Measurements from ENCODE around the gene ARHGEF6. TPM values are rescaled to one million over a fixed set of nuclear protein-coding genes. Genes with fewer than 3 reads are reported as not detected.

The ARHGEF6 gene
- total RNA-seq, 4 donors from 2014 or later: 4.2 to 13.9 (median 8.2) TPM

- no peak overlapping the region for H3K4me3 ChIP-seq
- H3K27me3 ChIP-seq: no peaks in the 10 kb centered on the region
- in situ Hi-C loops (cut with MboI; ENCODE audit: low pct_ligation_motif_present in 1 of 4, low pct_unique_long_range_greater_than_20kb in 1 of 4, low sequenced_read_pairs in 3 of 4) (no loop called here), intact Hi-C loops (cut with DNase I; ENCODE audit: low total_unique reads) (no loop called here)
- DNase-seq: no peak
- TF ChIP-seq POLR2A (IDR thresholded peaks at IDR 0.05): no peak
- H3K27ac ChIP-seq: no peak overlapping the region
- 85% methylated on average over 9 of the region's 9 CpGs; no CpG with 5 or more reads in 1 of the 2 donors for WGBS, 2 donors (ENCODE audit: low coverage in 1 of 2)
- H3K9me3 ChIP-seq: no peaks in the 10 kb centered on the region
- H3K36me3 ChIP-seq: no peaks in the 10 kb centered on the region
- no peaks in the 10 kb centered on the region for H3K4me1 ChIP-seq
These were observed 121.6 kb downstream of the ARHGEF6 start for GRCh38 chrX:136659174-136659573.

GRCh38 chrX:136658151-136658550, 122.6 kb downstream of the ARHGEF6 start:
- no peaks in the 10 kb centered on the region for H3K27me3 ChIP-seq
- 85% methylated on average over 5 of the region's 5 CpGs; no CpG with 5 or more reads in 1 of the 2 donors for WGBS, 2 donors (ENCODE audit: low coverage in 1 of 2)
- H3K27ac ChIP-seq: no peak overlapping the region
- no peaks in the 10 kb centered on the region for H3K9me3 ChIP-seq
- in situ Hi-C loops (cut with MboI; ENCODE audit: low pct_ligation_motif_present in 1 of 4, low pct_unique_long_range_greater_than_20kb in 1 of 4, low sequenced_read_pairs in 3 of 4): no loop called here
- intact Hi-C loops (cut with DNase I; ENCODE audit: low total_unique reads): no loop called here
- H3K4me3 ChIP-seq: no peak overlapping the region
- no peak for DNase-seq
- no peaks in the 10 kb centered on the region for H3K36me3 ChIP-seq
- TF ChIP-seq POLR2AphosphoS5 (IDR thresholded peaks at IDR 0.05) (no peak), CTCF (IDR thresholded peaks at IDR 0.05) (no peak), POLR2A (IDR thresholded peaks at IDR 0.05) (no peak), EP300 (IDR thresholded peaks at IDR 0.05; ENCODE audit: low read depth) (no peak)
- H3K4me1 ChIP-seq: no peaks in the 10 kb centered on the region

GRCh38 chrX:136656361-136656964, 124.3 kb downstream of the ARHGEF6 start:
- H3K27ac ChIP-seq: no peak overlapping the region
- H3K4me1 ChIP-seq: no peaks in the 10 kb centered on the region
- in situ Hi-C loops (cut with MboI; ENCODE audit: low pct_ligation_motif_present in 1 of 4, low pct_unique_long_range_greater_than_20kb in 1 of 4, low sequenced_read_pairs in 3 of 4): no loop called here
- WGBS, 2 donors (ENCODE audit: low coverage in 1 of 2): 77% methylated on average over 5 of the region's 5 CpGs; no CpG with 5 or more reads in 1 of the 2 donors
- DNase-seq: no peak
- no peaks in the 10 kb centered on the region for H3K27me3 ChIP-seq
- intact Hi-C loops (cut with DNase I; ENCODE audit: low total_unique reads): no loop called here
- TF ChIP-seq POLR2A (IDR thresholded peaks at IDR 0.05) (no peak), EP300 (IDR thresholded peaks at IDR 0.05; ENCODE audit: low read depth) (no peak), POLR2AphosphoS5 (IDR thresholded peaks at IDR 0.05) (no peak), CTCF (IDR thresholded peaks at IDR 0.05) (no peak)
- H3K36me3 ChIP-seq: no peaks in the 10 kb centered on the region
- no peaks in the 10 kb centered on the region for H3K9me3 ChIP-seq
- H3K4me3 ChIP-seq: no peak overlapping the region

- H3K9me3 ChIP-seq: no peaks in the 10 kb centered on the region
- no peak overlapping the region for H3K4me3 ChIP-seq
- H3K27me3 ChIP-seq: no peaks in the 10 kb centered on the region
- H3K36me3 ChIP-seq: no peaks in the 10 kb centered on the region
- TF ChIP-seq POLR2A (IDR thresholded peaks at IDR 0.05) (no peak), CTCF (IDR thresholded peaks at IDR 0.05) (no peak), POLR2AphosphoS5 (IDR thresholded peaks at IDR 0.05) (no peak), EP300 (IDR thresholded peaks at IDR 0.05; ENCODE audit: low read depth) (no peak)
- H3K4me1 ChIP-seq: no peaks in the 10 kb centered on the region
- no peak overlapping the region for H3K27ac ChIP-seq
- intact Hi-C loops (cut with DNase I; ENCODE audit: low total_unique reads): no loop called here
- WGBS, 2 donors (ENCODE audit: low coverage in 1 of 2): 20 to 70% methylated on average over 1 to 6 of the region's 6 CpGs
- in situ Hi-C loops (cut with MboI; ENCODE audit: low pct_ligation_motif_present in 1 of 4, low pct_unique_long_range_greater_than_20kb in 1 of 4, low sequenced_read_pairs in 3 of 4): no loop called here
- no peak for DNase-seq
These were observed 127.7 kb downstream of the ARHGEF6 start for GRCh38 chrX:136652822-136653723.
